Naive thymus-derived CD4-positive, alpha-beta T cell (primary cell): ENCODE measurements around the gene CHODL. TPM values are rescaled to one million over a fixed set of nuclear protein-coding genes. Genes with fewer than 3 reads are reported as not detected.

Experiments
- ATAC-seq: fragments of 150-1000 bp; cut with Tn5 transposase; 2 replicates; pipeline ENCODE4 v1.10.0; 2021; ENCODE audit warnings: mild to moderate bottlenecking, moderate library complexity
- CTCF ChIA-PET: fragments of 350-600 bp; sonication (Branson Sonifier 250); formaldehyde crosslinking; loops from one replicate; lab custom pipeline; 2021; ENCODE audit warnings: antibody characterized with exemption; lab: Charles Lee
- POLR2A ChIA-PET: fragments of 350-600 bp; sonication (Branson Sonifier 250); formaldehyde crosslinking; loops from one replicate; lab custom pipeline; 2021; ENCODE audit warnings: antibody characterized with exemption, inconsistent platforms; lab: Charles Lee
- DNase-seq, 9 donors: peaks; one replicate each; pipeline versions ENCODE4 v3.0.0 to v3.0.0-alpha.2; 2020 to 2022; ENCODE audit warnings: mixed read lengths in 1 of 9
- H3K27ac ChIP-seq: one replicate; pipeline ENCODE4 v1.7.0; 2013; ENCODE audit warnings: mild to moderate bottlenecking, low read depth, low read length, moderate library complexity
- H3K27me3 ChIP-seq, 2 donors: one replicate each; pipeline ENCODE4 v1.7.0; 2013; ENCODE audit warnings: low read length in 2 of 2, mild to moderate bottlenecking in 2 of 2, moderate library complexity in 2 of 2; ENCODE audit not compliant: control insufficient read depth in 2 of 2, insufficient read depth in 2 of 2
- H3K36me3 ChIP-seq, 3 experiments: 1 replicate in 2 of 3; 2 replicates in 1 of 3; pipeline ENCODE4 v1.7.0; 2013; ENCODE audit warnings: low read length in 3 of 3, mild to moderate bottlenecking in 3 of 3, moderate library complexity in 1 of 3; ENCODE audit not compliant: insufficient read depth in 3 of 3, control insufficient read depth in 2 of 3
- H3K4me1 ChIP-seq, 2 donors: one replicate each; pipeline ENCODE4 v1.7.0; 2013; ENCODE audit warnings: low read length in 2 of 2, mild to moderate bottlenecking in 2 of 2, moderate library complexity in 1 of 2; ENCODE audit not compliant: control insufficient read depth in 2 of 2, insufficient read depth in 2 of 2
- H3K4me3 ChIP-seq: 2 replicates; pipeline ENCODE4 v1.7.0; 2013; ENCODE audit warnings: mild to moderate bottlenecking, low read length
- H3K9me3 ChIP-seq, 3 experiments: 1 replicate in 2 of 3; 2 replicates in 1 of 3; pipeline ENCODE4 v1.7.0; 2013; ENCODE audit warnings: low read length in 3 of 3; ENCODE audit not compliant: control insufficient read depth in 2 of 3
- H3K27ac Mint-ChIP-seq, 9 donors: one replicate each; pipeline ENCODE4 v1.8.0; 2020 to 2022; ENCODE audit warnings: mixed read lengths in 9 of 9, mild to moderate bottlenecking in 8 of 9, moderate library complexity in 5 of 9, inconsistent platforms in 2 of 9
- H3K27me3 Mint-ChIP-seq, 5 donors: one replicate each; pipeline ENCODE4 v1.8.0; 2021 to 2022; ENCODE audit warnings: mixed read lengths in 5 of 5, mild to moderate bottlenecking in 1 of 5
- H3K36me3 Mint-ChIP-seq, 5 donors: one replicate each; pipeline ENCODE4 v1.8.0; 2020 to 2022; ENCODE audit warnings: mixed read lengths in 5 of 5, mild to moderate bottlenecking in 3 of 5, inconsistent platforms in 1 of 5
- H3K4me1 Mint-ChIP-seq, 7 donors: one replicate each; pipeline ENCODE4 v1.8.0; 2020 to 2022; ENCODE audit warnings: mixed read lengths in 7 of 7, mild to moderate bottlenecking in 3 of 7, inconsistent platforms in 1 of 7
- H3K4me3 Mint-ChIP-seq, 10 donors: one replicate each; pipeline ENCODE4 v1.8.0; 2020 to 2022; ENCODE audit warnings: mild to moderate bottlenecking in 10 of 10, mixed read lengths in 10 of 10, moderate library complexity in 6 of 10, inconsistent platforms in 2 of 10
- H3K9me3 Mint-ChIP-seq, 11 donors: one replicate each; pipeline ENCODE4 v1.8.0; 2020 to 2022; ENCODE audit warnings: mixed read lengths in 11 of 11, mild to moderate bottlenecking in 4 of 11, inconsistent platforms in 1 of 11, moderate library complexity in 1 of 11
- intact Hi-C, 2 donors: fragments of 100-400 bp; cut with micrococcal nuclease; formaldehyde crosslinking; loops; one replicate each; pipeline ENCODE4 v1.15.1; 2023
- polyA plus RNA-seq, 2 donors: library from polyadenylated mRNA; unstranded; fragments of 300-500 nt; fragmentation: Illumina TruSeq; gene quantifications; one replicate each; pipeline ENCODE4 v1.2.3, GENCODE V29; 2021
- total RNA-seq, 6 experiments: library from RNA in 5 of 6; stranded (reverse) in 5 of 6; gene quantifications; 1 replicate in 5 of 6; 2 replicates in 1 of 6; pipeline ENCODE4 v1.2.3 and lab custom pipeline; 2021 to 2026

Gene CHODL
- total and polyA plus RNA-seq, 7 experiments from 2014 or later = 0.09 to 0.25 (median 0.19) TPM; not detected in 4

- intact Hi-C loops = no loop called here
- Mint-ChIP-seq H3K27me3 (peaks cover 0 to 3% (median 0%) of the 10 kb centered on the region in 5 donors), H3K9me3 (no peaks in the 10 kb centered on the region), H3K27ac (no peak overlapping the region), H3K4me3 (no peak overlapping the region), H3K4me1 (no peaks in the 10 kb centered on the region), H3K36me3 (no peaks in the 10 kb centered on the region)
- no peaks in the 10 kb centered on the region for H3K27me3 ChIP-seq
- no peak for DNase-seq
- no peak for ATAC-seq
- H3K4me1 ChIP-seq = no peaks in the 10 kb centered on the region
- no peak overlapping the region for H3K27ac ChIP-seq
- ChIA-PET POLR2A (no interaction called here), CTCF (no interaction called here)
- H3K4me3 ChIP-seq = no peak overlapping the region
- H3K36me3 ChIP-seq = no peaks in the 10 kb centered on the region
- H3K9me3 ChIP-seq = no peaks in the 10 kb centered on the region
Observed at GRCh38 chr21:18274370-18274769, 29.7 kb downstream of the CHODL start.

GRCh38 chr21:18275781-18276180 is 31.1 kb downstream of the CHODL start:
- Histone ChIP-seq H3K9me3 (no peaks in the 10 kb centered on the region), H3K36me3 (no peaks in the 10 kb centered on the region), H3K27ac (no peak overlapping the region), H3K4me3 (no peak overlapping the region), H3K27me3 (no peaks in the 10 kb centered on the region), H3K4me1 (no peaks in the 10 kb centered on the region)
- ChIA-PET POLR2A (no interaction called here), CTCF (no interaction called here)
- Mint-ChIP-seq H3K4me3 (no peak overlapping the region), H3K27ac (no peak overlapping the region), H3K9me3 (peaks cover 0 to 5% (median 0%) of the 10 kb centered on the region in 11 donors), H3K27me3 (peaks cover 0 to 3% (median 0%) of the 10 kb centered on the region in 5 donors), H3K36me3 (no peaks in the 10 kb centered on the region), H3K4me1 (no peaks in the 10 kb centered on the region)
- intact Hi-C loops = no loop called here
- ATAC-seq (no peak), DNase-seq (no peak)

- ATAC-seq (no peak), DNase-seq (no peak)
- Histone ChIP-seq H3K27ac (no peak overlapping the region), H3K27me3 (no peaks in the 10 kb centered on the region), H3K4me1 (no peaks in the 10 kb centered on the region), H3K9me3 (no peaks in the 10 kb centered on the region), H3K36me3 (no peaks in the 10 kb centered on the region), H3K4me3 (no peak overlapping the region)
- CTCF ChIA-PET = no interaction called here
- H3K27ac Mint-ChIP-seq = no peak overlapping the region
- no peaks in the 10 kb centered on the region for H3K36me3 Mint-ChIP-seq
- intact Hi-C loops = no loop called here
- H3K4me3 Mint-ChIP-seq = no peak overlapping the region
- H3K9me3 Mint-ChIP-seq = peaks cover 0 to 11% (median 0%) of the 10 kb centered on the region in 11 donors
- POLR2A ChIA-PET = no interaction called here
- H3K4me1 Mint-ChIP-seq = no peaks in the 10 kb centered on the region
- H3K27me3 Mint-ChIP-seq = peaks cover 0 to 16% (median 0%) of the 10 kb centered on the region in 5 donors
Observed at GRCh38 chr21:18285379-18285778, 40.7 kb downstream of the CHODL start.

GRCh38 chr21:18289876-18290275 is 45.2 kb downstream of the CHODL start:
- no peak overlapping the region for H3K27ac ChIP-seq
- no peaks in the 10 kb centered on the region for H3K9me3 Mint-ChIP-seq
- H3K27me3 Mint-ChIP-seq = peaks cover 0 to 16% (median 0%) of the 10 kb centered on the region in 5 donors
- DNase-seq = no peak
- ChIA-PET POLR2A (no interaction called here), CTCF (no interaction called here)
- H3K36me3 Mint-ChIP-seq = no peaks in the 10 kb centered on the region
- H3K4me3 Mint-ChIP-seq = no peak overlapping the region
- H3K36me3 ChIP-seq = no peaks in the 10 kb centered on the region
- H3K27me3 ChIP-seq = no peaks in the 10 kb centered on the region
- intact Hi-C loops = no loop called here
- no peaks in the 10 kb centered on the region for H3K9me3 ChIP-seq
- H3K4me1 ChIP-seq = no peaks in the 10 kb centered on the region
- H3K27ac Mint-ChIP-seq = no peak overlapping the region
- no peak overlapping the region for H3K4me3 ChIP-seq
- no peaks in the 10 kb centered on the region for H3K4me1 Mint-ChIP-seq
- ATAC-seq = no peak

GRCh38 chr21:18294100-18294499 is 49.5 kb downstream of the CHODL start:
- no peaks in the 10 kb centered on the region for H3K27me3 ChIP-seq
- no peak overlapping the region for H3K27ac Mint-ChIP-seq
- H3K4me1 Mint-ChIP-seq = peaks cover 0 to 5% (median 0%) of the 10 kb centered on the region in 7 donors
- no peak for DNase-seq
- H3K27ac ChIP-seq = no peak overlapping the region
- H3K4me1 ChIP-seq = no peaks in the 10 kb centered on the region
- intact Hi-C loops = no loop called here
- no peaks in the 10 kb centered on the region for H3K36me3 ChIP-seq
- H3K4me3 Mint-ChIP-seq = no peak overlapping the region
- H3K4me3 ChIP-seq = no peak overlapping the region
- no peaks in the 10 kb centered on the region for H3K9me3 ChIP-seq
- H3K9me3 Mint-ChIP-seq = no peaks in the 10 kb centered on the region
- ATAC-seq = no peak
- POLR2A ChIA-PET = no interaction called here
- no peaks in the 10 kb centered on the region for H3K36me3 Mint-ChIP-seq
- peaks cover 0 to 5% (median 0%) of the 10 kb centered on the region in 5 donors for H3K27me3 Mint-ChIP-seq
- CTCF ChIA-PET = no interaction called here

- no peak overlapping the region for H3K4me3 Mint-ChIP-seq
- no peaks in the 10 kb centered on the region for H3K9me3 ChIP-seq
Observed at GRCh38 chr21:18298228-18298627, 53.6 kb downstream of the CHODL start.

More at GRCh38 chr21:18298228-18298627, 53.6 kb downstream of the CHODL start:
- ATAC-seq (no peak), DNase-seq (no peak)
- ChIA-PET CTCF (no interaction called here), POLR2A (no interaction called here)
- no peaks in the 10 kb centered on the region for H3K36me3 Mint-ChIP-seq
- peaks cover 0 to 2% (median 0%) of the 10 kb centered on the region in 11 donors for H3K9me3 Mint-ChIP-seq
- H3K27me3 ChIP-seq = no peaks in the 10 kb centered on the region
- H3K27ac Mint-ChIP-seq = no peak overlapping the region
- no peaks in the 10 kb centered on the region for H3K27me3 Mint-ChIP-seq
- peaks cover 0 to 5% (median 0%) of the 10 kb centered on the region in 7 donors for H3K4me1 Mint-ChIP-seq
- H3K27ac ChIP-seq = no peak overlapping the region
- no peaks in the 10 kb centered on the region for H3K36me3 ChIP-seq
- no peaks in the 10 kb centered on the region for H3K4me1 ChIP-seq
- intact Hi-C loops = no loop called here
- H3K4me3 ChIP-seq = no peak overlapping the region
